Endothelial cell (in vitro differentiated cells): Measurements from ENCODE around the gene NRXN2. TPM values are rescaled to one million over a fixed set of nuclear protein-coding genes. Genes with fewer than 3 reads are reported as not detected.

Experiments used
- DNase-seq: peaks from one replicate; pipeline ENCODE4 v3.0.0; 2021; ENCODE audit warnings: low spot score
- H3K27ac Mint-ChIP-seq: one replicate; pipeline ENCODE4 v1.8.0; 2021; ENCODE audit warnings: mixed read lengths, inconsistent platforms; ENCODE audit not compliant: unreplicated experiment
- H3K27me3 Mint-ChIP-seq: one replicate; pipeline ENCODE4 v1.8.0; 2021; ENCODE audit warnings: mild to moderate bottlenecking, moderate library complexity, mixed read lengths, inconsistent platforms; ENCODE audit not compliant: unreplicated experiment
- H3K36me3 Mint-ChIP-seq: one replicate; pipeline ENCODE4 v1.8.0; 2021; ENCODE audit warnings: mild to moderate bottlenecking, low read depth, mixed read lengths, inconsistent platforms; ENCODE audit not compliant: unreplicated experiment
- H3K4me1 Mint-ChIP-seq: one replicate; pipeline ENCODE4 v1.8.0; 2021; ENCODE audit warnings: mild to moderate bottlenecking, mixed read lengths, inconsistent platforms; ENCODE audit not compliant: unreplicated experiment
- H3K4me3 Mint-ChIP-seq: one replicate; pipeline ENCODE4 v1.8.0; 2021; ENCODE audit warnings: mild to moderate bottlenecking, mixed read lengths, inconsistent platforms; ENCODE audit not compliant: unreplicated experiment
- H3K9me3 Mint-ChIP-seq: one replicate; pipeline ENCODE4 v1.8.0; 2021; ENCODE audit warnings: mixed read lengths, inconsistent platforms; ENCODE audit not compliant: unreplicated experiment
- total RNA-seq: library from RNA; stranded (reverse); fragmentation: NEBNext Ultra II Directional; extraction: Animal tissue kit (Norgen Biotek cat#: 25700); gene quantifications from one replicate; pipeline ENCODE4 v1.2.1, GENCODE V29; 2021; ENCODE audit not compliant: unreplicated experiment
- TF ChIP-seq, protein P1 (sequence below): fragments of 200-600 bp; sonication (generic); IDR thresholded peaks from one replicate; pipeline ENCODE4 v1.5.0; 2021; ENCODE audit warnings: antibody characterized with exemption; ENCODE audit not compliant: unreplicated experiment

Gene NRXN2
- total RNA-seq, 1 donor from 2014 or later, result 11.5 TPM

GRCh38 chr11:64605656-64606585 lies 117.1 kb downstream of the NRXN2 start:
- Mint-ChIP-seq H3K27me3 (peaks cover 4% of the 10 kb centered on the region), H3K4me1 (no peaks in the 10 kb centered on the region), H3K9me3 (no peaks in the 10 kb centered on the region), H3K4me3 (no peak overlapping the region), H3K36me3 (no peaks in the 10 kb centered on the region), H3K27ac (no peak overlapping the region)
- no peak for DNase-seq
- TF ChIP-seq, protein P1, sequence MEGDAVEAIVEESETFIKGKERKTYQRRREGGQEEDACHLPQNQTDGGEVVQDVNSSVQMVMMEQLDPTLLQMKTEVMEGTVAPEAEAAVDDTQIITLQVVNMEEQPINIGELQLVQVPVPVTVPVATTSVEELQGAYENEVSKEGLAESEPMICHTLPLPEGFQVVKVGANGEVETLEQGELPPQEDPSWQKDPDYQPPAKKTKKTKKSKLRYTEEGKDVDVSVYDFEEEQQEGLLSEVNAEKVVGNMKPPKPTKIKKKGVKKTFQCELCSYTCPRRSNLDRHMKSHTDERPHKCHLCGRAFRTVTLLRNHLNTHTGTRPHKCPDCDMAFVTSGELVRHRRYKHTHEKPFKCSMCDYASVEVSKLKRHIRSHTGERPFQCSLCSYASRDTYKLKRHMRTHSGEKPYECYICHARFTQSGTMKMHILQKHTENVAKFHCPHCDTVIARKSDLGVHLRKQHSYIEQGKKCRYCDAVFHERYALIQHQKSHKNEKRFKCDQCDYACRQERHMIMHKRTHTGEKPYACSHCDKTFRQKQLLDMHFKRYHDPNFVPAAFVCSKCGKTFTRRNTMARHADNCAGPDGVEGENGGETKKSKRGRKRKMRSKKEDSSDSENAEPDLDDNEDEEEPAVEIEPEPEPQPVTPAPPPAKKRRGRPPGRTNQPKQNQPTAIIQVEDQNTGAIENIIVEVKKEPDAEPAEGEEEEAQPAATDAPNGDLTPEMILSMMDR, result no peak

GRCh38 chr11:64605244-64605560 lies 117.8 kb downstream of the NRXN2 start:
- H3K27me3 Mint-ChIP-seq, result peaks cover 4% of the 10 kb centered on the region
- no peaks in the 10 kb centered on the region for H3K36me3 Mint-ChIP-seq
- DNase-seq, result no peak

GRCh38 chr11:64604458-64605243 lies 118.3 kb downstream of the NRXN2 start:
- Mint-ChIP-seq H3K27me3 (peaks cover 4% of the 10 kb centered on the region), H3K27ac (no peak overlapping the region), H3K4me3 (no peak overlapping the region), H3K9me3 (no peaks in the 10 kb centered on the region), H3K4me1 (no peaks in the 10 kb centered on the region), H3K36me3 (no peaks in the 10 kb centered on the region)
- no peak for DNase-seq
- TF ChIP-seq, protein P1, result no peak

More at GRCh38 chr11:64605244-64605560, 117.8 kb downstream of the NRXN2 start:
- Mint-ChIP-seq H3K9me3 (no peaks in the 10 kb centered on the region), H3K4me3 (no peak overlapping the region), H3K4me1 (no peaks in the 10 kb centered on the region), H3K27ac (no peak overlapping the region)
- TF ChIP-seq, protein P1, result no peak

GRCh38 chr11:64603411-64604110 lies 119.4 kb downstream of the NRXN2 start:
- Mint-ChIP-seq H3K27ac (no peak overlapping the region), H3K36me3 (no peaks in the 10 kb centered on the region), H3K4me3 (no peak overlapping the region), H3K4me1 (no peaks in the 10 kb centered on the region), H3K9me3 (no peaks in the 10 kb centered on the region), H3K27me3 (peaks cover 2% of the 10 kb centered on the region)
- TF ChIP-seq, protein P1, result no peak
- DNase-seq, result no peak
